HG02973 (cell line): ENCODE data around the gene EPHX1.
"Not testable (repeated sequence)": the region's sequence is repeated elsewhere in the genome, so short reads cannot be mapped to it uniquely, and the experiment has no call there.

Experiments
- ATAC-seq: cut with Tn5 transposase; IDR thresholded peaks from one replicate; pipeline ENCODE4 v1.9.1; 2021; ENCODE audit warnings: moderate library complexity; ENCODE audit not compliant: unreplicated experiment

The EPHX1 gene

GRCh38 chr1:225815526-225816178 is 5.7 kb downstream of the EPHX1 start:
- ATAC-seq: no peak

DNA sequence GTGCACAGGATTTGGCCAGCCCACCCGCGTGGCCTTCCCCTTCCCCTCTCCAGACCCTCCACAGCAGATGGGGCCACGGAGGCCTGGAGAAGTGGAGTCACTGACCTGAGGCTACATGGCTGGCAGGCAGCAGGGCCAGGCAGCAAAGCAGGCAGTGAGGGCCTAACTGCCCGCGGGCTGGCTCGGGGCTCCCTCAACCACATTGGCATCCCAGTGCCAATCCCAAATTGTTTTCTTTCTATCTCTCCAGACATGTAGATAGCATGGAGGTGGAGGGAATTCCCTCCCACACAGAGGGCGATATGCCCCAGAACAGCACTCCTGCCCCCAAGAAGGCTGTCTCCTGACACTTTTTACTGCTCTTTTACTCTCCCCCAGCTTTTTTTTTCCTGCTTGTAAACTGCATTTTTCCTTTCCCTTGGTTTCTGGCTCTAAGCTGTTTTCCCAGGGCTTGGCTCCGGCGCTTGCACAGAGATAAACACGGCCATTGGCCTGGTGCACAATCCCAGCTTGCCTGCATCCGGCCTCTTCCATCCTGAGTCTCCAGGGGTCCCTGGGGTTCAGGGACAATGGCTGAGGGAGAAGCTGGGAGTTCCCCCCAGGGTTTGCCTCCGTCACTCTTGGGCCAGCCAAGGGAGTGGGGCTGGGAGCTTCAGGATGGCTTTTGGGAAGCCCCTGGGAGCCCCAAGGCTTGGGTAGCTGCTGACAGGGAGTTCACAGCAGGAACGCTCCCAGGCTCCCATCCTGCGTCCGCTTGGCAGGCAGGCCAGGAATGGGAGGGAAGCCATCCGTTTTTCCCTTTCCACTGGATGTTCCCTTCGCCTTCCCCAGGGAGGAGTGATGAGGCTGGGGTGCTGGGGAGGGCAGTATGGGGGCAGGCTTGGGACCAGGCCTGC is 7.0 kb downstream of the EPHX1 start:
- ATAC-seq: no peak

- no peak for ATAC-seq
These were observed 7.7 kb downstream of the EPHX1 start for GRCh38 chr1:225817611-225818061.

GRCh38 chr1:225818229-225818628 is 8.3 kb downstream of the EPHX1 start:
- no peak for ATAC-seq

DNA sequence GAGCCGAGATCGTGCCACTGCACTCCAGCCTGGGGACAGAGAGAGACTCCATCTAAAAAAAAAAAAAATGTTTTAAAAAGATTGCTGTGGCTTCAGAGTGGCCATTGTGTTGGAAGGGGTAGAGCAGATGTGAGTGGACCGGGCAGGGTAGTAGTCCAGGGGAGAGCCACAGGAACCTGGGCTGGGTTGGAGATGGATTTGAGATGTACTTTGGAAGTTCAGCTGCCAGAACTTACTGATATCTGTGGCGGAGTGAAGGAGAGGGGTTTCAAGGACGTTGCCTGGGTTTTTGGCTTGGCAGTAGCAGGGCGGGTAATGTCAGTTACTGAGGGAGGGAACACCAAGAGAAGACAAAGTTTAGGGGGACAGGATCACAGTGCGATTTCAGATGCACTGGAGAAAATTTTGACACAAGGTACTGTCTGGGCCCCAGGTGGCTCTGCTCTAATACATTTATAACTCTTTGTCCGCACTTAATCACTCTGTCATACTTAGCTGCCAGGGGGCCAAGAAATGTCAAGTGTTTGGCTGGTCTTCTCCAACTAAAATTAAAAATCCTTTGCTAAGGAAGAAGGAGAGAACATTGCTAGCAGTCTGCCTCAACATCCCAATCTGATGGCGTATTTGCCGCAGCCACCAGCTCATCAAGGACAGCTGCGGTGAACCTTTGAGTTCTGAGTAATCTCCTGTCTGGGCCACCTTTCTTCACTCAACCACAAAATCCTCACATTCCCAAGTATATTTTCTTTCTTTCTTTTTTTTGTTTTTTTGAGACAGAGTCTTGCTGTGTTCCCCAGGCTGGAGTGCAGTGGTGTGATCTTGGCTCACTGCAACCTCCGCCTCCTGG is 9.6 kb downstream of the EPHX1 start:
- ATAC-seq: no peak

DNA sequence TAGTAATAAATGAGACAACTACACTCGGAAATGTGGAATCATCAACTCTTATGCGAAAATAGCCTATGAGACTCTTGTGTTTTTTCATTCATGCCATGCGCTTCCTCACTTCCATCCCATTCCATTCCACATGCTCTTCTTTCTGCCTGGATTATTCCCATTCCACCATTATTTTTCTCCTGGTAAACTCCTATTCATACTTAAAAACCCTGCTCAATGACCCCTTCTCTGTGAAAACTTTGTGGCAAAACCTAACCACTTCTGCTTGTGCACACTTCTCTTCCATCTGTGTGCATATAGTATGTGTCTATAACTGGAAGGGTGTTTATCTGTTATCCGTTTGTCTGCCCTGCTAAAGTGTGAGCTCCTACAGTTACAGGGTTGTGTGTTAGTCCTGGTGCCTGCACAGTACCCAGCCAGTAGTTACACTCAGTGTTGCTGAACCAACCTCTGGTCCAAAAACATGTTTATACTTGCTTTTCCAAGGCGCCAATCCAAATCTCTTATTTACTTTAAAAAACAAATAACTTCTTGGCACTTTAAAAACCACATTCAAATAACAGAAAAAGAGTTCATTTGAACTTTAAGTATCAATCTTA is 10.7 kb downstream of the EPHX1 start:
- ATAC-seq: no peak

DNA sequence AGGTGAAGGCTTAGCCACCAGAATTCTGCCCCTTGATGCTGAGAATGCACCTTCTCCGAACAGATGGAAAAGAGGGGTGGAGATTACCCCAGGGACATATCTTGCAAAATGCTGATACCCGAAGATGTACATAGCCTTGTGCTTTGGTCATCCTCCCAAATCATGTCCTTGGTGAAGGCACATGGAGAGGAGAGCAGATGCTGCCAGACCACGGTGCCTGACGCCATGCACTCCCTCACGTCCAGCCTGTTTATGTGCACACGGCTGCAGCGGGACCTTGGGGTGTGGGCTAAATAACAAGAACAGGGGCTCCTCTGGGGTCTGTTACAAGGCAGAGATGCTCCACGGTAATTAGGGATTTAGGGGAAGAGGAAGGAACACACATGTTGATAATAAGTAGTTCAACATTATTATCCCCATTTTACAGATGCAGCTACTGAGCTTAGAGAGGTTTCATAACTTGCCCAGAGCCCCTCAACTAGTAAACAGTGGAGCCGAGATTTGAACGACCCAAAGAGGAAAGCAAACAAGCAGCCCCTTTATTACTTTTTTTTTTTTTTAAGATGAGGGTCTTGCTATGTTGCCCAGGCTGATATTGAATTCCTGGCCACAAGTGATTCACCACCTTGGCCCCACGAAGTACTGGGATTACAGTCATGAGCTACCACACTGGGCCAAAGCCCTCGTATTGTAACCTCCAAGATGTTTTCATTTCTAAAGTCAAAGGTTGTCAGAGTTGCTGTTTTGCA is 12.9 kb downstream of the EPHX1 start:
- no peak for ATAC-seq

GRCh38 chr1:225823811-225824261 is 13.9 kb downstream of the EPHX1 start:
- ATAC-seq: no peak

DNA sequence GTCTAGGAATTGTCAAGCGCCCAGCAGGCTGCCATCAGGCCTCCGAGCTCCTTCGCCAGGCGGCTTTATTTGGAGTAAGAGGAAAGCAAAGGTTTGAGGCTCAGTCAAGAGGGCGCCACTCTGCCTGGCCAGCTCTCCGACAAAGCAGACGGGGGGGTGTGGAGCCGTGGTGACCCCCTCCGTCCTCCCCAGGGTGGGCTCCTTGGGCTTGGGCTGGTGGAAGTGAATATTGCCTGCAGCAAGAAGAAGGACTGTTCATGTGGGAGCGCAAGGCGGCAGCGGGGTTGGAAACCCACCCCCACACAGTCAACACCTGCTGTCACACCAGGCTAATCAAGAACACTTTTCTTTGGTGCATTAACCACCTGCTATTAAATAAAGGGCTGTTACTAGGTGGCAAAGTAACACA is 14.6 kb downstream of the EPHX1 start:
- no peak for ATAC-seq

DNA sequence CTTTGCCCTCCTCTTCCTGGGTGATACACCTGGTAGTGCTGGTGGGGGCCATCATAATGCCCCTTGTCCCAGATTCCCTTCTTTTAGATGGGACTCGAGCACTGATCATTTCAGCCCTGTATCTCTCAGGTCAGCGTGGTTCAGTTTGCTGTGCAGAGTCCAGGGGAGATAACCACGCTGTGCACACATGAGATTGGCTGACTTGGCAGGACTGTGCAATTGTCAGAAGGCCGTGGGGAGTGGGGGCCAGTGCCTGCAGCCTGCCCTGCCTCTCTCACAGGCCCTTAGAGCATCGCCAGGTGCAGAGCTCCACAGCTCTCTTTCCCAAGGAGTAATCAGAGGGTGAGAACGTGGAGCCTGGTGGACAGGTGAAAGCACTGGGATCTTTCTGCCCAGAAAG is 15.2 kb downstream of the EPHX1 start:
- no peak for ATAC-seq

- no peak for ATAC-seq
These were observed 15.7 kb downstream of the EPHX1 start for GRCh38 chr1:225825607-225826007.

- no peak for ATAC-seq
These were observed 17.2 kb downstream of the EPHX1 start for GRCh38 chr1:225827076-225827475.

DNA sequence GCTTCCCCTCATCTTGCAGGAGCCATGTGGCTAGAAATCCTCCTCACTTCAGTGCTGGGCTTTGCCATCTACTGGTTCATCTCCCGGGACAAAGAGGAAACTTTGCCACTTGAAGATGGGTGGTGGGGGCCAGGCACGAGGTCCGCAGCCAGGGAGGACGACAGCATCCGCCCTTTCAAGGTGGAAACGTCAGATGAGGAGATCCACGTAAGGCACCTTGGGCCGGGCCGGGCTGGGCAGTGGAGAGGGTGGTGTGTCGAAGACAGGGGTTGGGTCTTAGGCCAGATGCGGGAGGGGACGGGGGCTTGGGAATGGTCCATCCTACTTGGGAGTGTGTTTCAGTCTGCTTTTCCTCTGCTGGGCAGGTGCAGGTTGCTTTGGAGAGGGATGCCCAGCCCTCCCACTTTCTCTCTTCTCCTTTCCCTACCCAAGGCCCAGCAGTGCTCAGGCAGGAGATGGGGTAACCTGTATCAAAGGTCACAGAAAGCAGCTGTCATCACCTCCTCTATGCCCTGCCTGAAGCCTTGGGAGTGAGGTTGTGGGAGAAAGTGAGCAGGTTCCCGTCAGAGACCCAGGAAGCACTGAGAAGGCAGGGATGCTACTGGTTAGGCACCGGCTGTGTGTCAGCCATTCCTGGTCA is 18.9 kb downstream of the EPHX1 start:
- no peak for ATAC-seq

- no peak for ATAC-seq
These were observed 20.9 kb downstream of the EPHX1 start for GRCh38 chr1:225830841-225831240.

DNA sequence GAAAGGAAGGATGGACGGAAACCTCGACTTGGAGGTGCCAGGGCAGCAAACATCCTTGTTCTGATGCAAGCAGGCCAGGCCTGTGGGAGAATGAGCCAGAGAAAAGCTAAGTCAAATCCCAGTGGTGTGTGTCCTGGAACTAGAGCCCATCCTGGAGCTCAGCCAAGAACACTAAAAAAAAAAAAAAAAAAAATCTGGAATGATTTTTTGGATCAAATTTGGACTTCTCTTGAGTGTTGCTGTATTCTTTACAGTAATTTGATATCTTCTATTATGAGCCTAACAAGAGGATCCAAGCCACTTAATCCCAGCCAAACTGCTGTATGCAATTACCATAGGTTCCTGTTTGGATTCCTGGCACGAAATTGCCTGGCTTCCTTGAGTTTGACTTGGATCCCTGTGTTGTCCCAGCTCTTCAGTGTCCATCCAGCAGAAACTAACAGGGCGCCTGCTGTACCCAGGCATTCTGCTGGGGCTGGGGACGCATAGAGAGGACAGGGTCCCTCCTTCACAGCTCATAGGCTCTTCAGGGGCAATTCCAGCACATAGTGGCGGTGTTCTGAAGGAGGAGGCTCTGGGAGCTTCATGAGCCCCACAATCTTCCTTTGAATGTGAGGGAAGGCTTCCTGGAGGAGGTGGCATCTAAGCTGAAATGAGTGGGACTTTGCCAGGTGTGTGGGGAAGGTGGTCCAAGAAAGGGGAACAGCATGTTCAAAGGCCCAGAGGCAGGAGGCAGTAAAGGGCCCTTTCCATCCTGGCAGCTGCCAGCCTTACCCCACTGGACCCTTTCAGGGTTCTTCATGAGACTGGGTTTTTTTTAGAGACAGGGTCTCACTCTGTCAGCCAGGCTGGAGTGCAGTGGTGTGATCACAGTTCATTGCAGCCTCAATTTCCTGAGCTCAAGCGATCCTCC is 24.7 kb downstream of the EPHX1 start:
- no peak for ATAC-seq

- no peak for ATAC-seq
These were observed 25.9 kb downstream of the EPHX1 start for GRCh38 chr1:225835856-225836255.

- ATAC-seq: not testable (repeated sequence)
These were observed 26.4 kb downstream of the EPHX1 start for GRCh38 chr1:225836296-225836695.

- no peak for ATAC-seq
These were observed 28.9 kb downstream of the EPHX1 start for GRCh38 chr1:225838793-225839192.

- ATAC-seq: no peak
These were observed 30.3 kb downstream of the EPHX1 start for GRCh38 chr1:225840223-225840610.
